DMS153 treated with DMSO at 0.1 percent for 48 hours (cell line): ENCODE results near the gene AKAP12.

Source experiments
- DNase-seq: peaks from one replicate; lab custom pipeline; 2025; ENCODE audit not compliant: unreplicated experiment; lab: John Stamatoyannopoulos, UW

The AKAP12 gene

DNA sequence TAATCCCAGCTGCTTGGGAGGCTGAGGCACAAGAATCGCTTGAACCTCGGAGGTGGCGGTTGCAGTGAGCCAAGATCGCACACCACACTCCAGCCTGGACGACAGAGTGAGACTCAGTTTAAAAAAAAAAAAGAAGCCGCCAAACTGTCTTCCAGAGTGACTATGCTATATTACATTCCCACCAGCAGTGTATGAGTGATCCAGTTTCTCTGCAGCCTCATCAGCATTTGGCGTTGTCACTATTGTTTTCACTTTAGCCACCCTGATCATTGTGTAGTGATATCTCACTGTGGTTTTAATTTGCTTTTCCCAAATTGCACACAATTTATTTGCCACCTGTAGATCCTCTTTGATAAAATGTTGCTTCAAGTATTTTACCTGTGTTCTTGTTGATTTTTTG, 6.0 kb upstream of the AKAP12 start:
- DNase-seq, result no peak

DNA sequence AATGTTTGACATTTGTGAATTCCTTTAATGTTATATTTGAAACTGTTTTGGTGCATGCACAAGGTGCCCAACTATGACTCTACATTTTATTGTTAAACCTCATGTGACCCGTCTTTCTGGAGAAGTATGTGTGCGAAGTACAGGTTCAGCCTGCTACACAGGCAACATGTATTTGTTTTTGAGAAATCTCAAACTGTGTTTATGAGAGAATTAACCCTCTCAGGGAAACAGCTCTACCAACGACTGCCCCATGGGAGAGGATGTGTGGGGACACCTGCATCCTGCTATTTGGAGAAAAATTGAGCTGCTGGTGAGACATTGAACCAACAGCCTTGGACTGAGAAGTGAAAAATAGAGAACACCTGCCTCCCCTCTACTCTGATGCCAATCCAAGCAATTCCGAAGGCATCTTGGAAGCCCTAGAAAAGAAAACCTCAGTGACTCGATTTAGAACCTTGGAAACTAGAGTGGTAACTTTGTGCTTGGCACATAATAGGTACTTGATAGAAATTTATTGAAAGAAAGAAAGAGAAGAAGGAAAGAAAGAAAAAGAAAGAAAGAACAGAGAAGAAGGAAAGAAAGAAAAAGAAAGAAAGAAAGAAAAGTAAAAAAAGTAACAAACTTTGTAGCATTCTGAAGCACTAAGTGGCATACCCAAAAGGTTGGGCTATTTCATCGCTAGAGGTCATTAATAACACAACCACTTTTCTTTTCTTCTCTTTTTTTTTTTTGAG, 2.9 kb upstream of the AKAP12 start:
- DNase-seq, result no peak

DNA sequence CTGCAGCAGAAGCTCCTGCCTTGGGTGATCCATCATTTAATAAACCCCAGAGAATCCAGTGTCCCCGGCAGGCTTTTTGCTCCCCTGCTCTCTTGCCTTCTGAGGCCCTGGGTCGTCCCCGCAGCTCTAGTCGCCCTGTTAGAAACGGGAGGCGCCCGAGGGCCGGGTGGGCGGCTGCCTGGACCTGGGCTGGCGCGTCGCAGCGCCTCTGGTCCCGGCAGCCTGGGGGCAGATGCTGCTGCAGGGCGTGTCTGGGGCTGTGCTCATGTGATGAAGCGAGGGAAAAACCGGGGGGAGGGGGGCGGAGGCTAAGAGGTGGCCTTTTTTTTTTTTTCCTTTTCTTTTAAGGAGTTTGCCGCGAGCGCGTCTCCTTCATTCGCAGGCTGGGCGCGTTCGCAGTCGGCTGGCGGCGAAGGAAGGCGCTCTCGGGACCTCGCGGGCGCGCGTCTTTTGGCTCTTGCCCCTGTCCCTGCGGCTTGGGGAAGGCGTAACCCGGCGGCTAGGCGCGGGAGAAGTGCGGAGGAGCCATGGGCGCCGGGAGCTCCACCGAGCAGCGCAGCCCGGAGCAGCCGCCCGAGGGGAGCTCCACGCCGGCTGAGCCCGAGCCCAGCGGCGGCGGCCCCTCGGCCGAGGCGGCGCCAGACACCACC, 394 bp downstream of the AKAP12 start:
- DNase-seq, result no peak

DNA sequence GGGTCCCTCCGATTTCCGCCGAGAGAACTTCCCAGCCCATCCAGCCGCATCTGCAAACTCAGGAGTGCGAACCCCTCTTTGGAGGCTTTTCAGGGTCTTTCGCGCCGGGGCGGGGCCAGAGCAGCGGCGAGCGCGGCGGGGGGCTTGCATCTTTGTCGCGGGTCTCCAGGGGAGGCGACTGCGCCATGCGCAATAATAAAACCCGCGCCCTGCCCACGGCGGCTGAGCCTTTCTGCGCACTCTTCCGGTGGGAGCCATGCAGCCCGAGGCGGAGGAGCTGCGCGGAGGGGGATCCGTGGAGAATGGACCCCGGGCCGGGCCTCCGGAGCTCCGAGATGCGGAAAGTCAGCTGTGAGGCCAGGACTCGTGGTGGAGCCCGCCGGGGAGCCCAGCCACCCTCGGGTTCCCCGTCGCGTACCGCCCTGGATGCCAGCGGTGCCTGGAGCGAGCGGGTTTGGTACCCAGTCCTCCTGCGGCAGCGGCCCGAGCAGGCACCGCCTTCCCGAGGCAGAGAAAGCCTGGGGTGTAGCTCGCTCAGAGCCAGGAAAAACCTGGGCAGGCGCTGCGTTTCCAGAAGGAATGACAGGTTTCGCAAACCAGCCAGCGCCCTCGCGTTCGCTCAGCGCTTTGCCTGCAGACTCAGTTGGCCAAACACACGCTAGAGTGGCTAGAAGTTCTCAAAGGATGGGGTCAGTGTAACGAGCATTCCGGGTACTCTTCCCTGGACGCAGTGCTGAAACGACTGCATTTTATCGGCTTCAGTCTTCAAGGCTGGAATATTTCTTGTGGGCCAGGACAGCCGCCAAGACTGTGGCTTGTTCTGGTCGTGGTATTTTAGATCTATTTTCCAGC, 1.2 kb downstream of the AKAP12 start:
- DNase-seq, result peak; percentile 10

DNA sequence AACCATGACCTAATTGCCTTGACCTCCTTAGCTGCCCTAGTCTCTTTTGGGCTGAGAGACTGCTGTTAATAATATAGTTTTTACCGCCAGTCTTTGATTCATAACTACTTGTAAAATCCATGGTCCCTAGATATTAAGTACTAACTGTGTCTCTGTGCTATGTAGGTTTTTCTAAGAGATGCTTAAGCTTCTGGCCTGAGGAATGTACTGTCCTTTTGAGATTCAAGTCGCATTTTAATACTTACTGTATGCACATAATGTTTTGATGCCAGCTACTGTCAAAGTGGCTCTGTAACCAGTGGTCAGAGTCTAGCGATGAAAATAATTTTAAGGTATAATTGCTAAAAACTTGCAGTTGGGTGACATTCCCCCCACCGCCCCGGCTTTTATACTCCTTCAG, 2.1 kb downstream of the AKAP12 start:
- no peak for DNase-seq

DNA sequence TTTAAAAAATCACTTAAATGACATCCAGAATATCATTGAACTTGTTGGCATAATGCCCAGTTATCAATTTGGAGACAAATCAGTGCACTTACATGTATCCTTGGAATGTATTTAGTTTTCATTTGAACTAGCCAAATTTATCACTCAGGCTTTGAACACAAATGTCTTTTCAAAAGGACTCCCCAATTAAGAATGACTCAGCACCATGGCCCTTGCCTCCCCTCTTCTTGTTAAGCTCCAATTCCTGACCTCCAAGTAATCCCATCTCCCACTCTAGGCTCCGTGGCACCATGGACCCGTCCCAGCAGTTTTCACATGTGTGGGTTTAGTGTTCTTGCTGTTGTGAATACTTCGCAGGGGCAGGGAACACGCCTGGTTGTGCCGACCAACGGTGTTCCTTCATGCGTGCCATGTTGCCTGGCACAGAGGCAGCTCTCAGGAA, 2.7 kb downstream of the AKAP12 start:
- no peak for DNase-seq

DNA sequence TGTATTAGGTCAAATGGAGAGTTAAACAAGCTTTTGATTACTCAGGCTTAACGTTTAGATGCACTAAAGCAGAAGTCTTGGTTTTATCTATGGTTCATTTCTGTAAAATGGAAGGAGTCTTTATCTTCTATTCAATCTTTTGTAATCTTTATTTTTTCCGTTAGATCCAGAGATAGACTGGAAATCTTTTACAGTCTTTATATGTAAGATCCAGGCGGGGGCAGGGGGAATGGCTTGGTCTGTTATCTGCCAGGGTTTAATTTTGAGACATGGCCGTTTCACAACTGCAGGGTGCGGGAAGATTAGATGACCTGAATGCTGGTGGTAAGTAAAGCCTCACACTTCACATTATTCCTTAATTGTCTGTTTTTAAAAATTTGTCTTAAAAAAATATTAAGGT, 3.7 kb downstream of the AKAP12 start:
- no peak for DNase-seq

DNA sequence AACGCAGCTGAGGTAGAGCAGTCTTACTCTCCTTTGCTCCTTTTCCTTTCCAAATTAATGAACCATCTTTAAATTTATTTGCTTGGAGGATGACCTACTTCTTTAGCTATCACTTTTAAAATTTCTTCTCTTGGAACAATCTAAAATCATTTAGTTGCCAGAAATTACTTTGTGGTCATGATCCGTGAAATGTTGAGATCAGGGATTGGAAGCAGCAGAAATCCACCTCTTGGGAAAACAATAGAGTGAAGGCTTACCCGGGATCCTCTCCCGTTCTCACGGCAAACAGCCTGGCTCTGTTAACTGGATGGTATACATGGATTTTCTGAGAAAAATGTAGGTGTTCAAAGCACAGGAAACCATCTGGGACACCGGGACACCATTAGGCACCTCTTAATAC, 7.7 kb downstream of the AKAP12 start:
- no peak for DNase-seq

DNA sequence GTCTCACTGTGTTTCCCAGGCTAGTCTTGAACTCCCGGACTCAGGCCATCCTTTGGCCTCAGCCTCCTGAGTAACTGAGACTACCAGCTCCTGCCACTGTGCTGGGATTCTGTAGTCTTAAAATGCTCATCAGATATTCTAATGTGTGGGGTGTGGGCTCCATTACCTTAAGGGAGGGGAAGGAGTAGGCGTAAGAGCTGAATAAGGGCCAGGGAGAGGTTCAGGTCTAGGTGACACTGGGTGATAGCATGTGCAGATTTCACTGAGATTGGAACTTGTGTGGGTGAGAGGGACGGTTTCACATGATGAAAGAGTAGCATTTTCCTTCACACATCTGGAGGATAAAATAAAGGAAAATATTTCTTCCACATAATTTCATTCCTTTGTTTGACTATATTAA, 8.5 kb downstream of the AKAP12 start:
- DNase-seq, result no peak

DNA sequence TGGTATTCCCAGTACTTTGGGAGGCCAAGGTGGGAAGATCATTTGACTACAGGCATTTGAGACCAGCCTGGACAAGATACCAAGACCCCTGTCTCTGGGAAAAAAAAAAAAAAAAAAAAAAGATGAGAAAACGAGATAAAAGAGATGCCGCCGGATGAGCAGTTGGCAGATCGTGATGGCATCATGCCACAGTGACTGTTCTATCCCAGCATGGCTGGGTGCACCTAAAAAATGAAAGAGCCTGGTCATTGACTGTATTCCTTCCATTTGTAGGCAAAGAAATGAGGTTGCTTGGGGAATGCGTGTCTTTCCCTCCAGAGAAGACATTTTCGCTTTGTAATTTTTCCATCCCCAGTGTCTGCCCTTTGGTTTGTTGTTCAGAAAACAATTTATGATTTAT, 12.9 kb downstream of the AKAP12 start:
- DNase-seq, result no peak

DNA sequence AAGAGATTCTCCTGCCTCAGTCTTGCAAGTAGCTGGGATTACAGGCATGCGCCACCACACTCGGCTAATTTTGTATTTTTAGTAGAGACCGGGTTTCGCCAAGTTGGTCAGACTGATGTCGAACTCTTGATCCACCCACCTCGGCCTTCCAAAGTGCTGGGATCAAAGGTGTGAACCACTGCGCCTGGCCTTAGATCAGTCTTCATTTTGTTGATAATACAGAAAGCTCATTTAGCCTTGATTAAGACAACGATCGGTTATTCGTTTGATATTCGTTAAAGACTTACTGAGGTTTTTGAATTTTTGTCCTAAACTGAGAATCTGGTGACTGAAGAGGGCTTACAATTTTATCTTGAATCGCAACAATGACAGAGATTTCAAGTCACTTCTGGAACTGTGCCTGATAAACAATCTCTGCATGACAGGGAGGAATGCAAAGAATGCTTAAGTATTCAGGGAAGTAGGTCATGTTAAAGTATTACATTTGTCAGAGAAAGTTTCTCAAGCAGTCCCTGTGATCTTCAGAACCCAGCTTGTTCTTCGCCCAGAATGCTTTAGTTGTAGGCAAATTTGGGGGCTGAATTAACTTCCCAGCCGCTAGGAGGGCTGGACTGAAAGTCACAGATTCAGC, 14.8 kb downstream of the AKAP12 start:
- no peak for DNase-seq

DNA sequence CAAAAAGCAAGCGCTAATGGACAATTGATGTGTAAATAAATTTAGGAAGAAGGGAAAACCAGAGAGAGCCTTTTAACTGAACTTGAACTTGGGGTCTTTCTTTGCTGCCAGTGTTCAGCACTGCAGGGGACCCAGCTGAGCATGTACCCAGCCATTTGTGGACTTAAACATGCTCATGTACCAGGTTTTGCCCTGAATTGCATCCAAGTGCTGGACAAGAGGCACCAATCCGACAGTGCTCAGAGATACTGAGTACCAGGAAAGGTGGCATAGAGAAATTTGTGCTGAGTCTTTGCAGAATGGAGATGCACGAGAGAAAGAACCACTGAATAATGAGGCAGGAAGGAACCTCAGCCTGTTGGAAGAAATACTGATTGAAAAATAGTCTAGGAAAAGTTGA, 16.0 kb downstream of the AKAP12 start:
- DNase-seq, result no peak

DNA sequence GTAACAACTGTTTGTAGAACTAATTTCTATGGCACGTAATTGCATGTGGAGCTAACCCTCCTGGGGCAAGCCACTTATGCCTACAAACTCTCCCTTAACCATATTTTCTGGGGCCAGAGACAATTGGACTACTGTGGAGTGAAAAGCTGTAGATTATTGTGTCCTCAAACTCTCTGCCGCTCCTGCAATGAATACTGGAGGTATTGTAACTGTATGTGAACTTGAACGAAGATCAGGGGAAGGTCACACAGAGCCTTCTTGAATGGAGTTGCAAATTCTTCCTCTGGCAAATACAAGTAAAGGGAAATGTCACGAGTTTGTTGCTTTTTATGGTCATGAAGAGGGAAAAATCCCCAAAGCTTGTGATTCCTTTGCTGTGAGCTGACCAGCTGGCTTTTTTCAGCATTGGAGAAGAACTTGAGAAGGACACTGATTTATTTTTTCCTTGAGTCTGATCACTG, 18.2 kb downstream of the AKAP12 start:
- DNase-seq, result no peak

DNA sequence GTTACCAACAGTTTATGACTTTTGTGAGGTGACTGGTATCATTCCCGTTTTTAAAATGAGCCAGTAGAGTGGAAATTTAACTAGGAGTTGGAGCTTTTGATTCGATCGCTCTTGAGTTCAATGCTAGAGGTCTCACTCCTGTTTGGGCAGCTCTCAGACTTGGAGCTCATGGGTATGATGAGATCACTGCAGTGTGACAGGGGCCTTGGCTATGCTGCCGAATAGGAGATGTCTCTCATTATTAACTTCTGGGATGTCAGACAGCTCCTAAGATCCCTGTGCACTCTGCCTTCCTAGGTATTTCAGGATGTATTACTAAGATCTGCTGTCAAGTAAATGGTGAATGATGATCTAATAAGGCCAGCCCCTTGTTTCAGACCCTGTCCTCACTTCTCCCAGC, 20.4 kb downstream of the AKAP12 start:
- no peak for DNase-seq

DNA sequence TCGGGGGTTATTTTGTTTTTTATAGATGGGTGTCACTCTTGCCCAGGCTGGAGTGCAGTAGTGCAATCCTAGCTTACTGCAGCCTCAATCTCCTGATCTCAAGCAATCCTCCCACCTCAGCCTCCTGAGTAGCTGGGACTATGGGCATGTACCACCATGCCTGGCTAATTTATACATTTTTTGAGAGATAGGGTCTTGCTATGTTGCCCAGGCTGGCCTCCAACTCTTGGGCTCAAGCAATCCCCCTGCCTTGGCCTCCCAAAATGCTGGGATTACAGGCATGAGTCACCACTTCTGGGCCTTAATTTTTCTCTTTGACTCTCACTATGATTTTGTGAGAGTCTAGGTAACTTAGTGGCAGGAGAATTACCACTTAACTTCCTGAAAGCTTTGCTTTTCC, 23.3 kb downstream of the AKAP12 start:
- no peak for DNase-seq

DNA sequence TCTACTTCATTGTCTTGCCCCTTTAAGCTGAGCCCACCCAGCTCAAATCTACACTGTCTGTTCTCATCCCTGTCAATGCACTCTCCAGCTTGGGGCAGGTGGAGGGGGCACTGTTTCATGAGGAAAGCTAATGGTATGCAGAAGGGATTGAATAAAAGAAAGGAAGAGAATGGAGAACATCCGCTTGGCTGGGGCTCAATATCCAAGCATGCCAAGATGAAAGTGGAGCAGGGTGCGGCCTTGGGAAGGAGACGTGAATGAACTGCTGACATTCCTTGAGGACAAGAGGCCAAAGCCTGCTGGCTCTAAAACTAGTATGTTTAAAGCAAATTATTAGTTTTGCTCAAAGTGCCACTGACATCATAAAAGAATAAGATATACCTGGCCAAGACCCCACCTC, 24.2 kb downstream of the AKAP12 start:
- no peak for DNase-seq

DNA sequence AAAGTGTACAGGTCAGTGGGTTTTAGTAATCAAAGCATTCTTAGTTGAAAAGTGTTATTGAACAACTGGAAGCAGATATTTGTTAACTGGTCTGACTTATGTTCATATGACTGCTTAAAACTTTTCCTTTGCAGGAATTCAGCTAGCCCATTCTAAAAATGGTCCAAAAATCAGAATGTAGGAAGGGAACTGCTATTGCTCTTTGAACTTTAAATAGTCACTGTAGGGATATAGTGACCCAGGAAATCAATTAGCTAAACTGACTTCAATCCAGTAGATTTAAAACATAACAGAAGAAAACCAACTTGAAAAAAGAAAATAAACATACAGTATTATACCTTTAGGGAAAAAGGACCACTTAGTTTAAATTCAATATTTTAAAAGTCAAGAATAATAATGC, 25.5 kb downstream of the AKAP12 start:
- no peak for DNase-seq

DNA sequence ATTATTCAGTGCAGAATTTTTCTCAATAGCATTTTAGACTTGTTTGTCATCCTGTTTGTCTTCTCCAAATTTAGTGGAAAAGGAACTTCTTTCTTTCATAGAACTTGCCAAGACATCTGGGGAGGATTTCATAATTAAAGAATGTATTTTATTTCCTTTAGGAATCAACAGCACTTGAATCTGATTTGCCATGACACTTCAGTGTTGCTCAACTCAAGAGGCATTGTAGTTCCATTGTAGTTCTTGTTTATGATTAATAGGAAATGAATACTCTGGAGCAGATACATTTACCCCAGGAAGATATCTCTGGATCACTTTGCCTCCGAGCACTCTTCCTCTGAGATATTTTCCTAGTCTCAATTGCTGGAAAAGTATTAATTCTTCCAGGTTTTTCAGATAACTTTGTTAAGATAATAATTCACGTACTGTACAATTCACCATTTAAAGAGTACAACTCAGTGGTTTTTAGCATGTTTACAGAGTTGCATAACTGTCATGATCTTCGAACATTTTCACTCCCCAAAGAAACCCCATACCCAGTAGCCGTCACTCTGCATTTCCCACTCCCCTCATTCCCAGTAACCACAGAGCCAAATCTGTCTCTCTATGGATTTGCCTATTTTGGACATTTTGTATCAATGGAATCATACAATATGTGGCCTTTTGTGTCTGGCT, 29.7 kb downstream of the AKAP12 start:
- no peak for DNase-seq

DNA sequence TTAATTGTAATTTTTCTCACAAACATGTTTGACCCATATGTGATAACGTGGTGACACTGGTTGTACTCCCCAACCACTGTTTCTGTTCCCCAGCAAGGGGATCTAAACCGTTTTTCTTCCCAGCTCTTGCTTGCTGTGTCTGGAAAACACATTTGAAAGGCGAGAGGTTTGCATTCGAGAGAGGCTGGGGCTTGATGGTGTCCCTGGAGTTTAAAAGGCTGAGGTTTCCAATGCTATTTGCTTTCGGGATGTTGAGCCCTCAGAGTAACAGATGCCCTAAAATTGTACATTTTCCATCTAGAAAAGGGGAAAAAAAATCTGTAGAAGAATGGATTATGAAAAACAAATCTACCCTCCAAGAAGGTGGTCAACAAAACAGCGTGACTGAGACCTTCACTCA, 35.4 kb downstream of the AKAP12 start:
- no peak for DNase-seq

DNA sequence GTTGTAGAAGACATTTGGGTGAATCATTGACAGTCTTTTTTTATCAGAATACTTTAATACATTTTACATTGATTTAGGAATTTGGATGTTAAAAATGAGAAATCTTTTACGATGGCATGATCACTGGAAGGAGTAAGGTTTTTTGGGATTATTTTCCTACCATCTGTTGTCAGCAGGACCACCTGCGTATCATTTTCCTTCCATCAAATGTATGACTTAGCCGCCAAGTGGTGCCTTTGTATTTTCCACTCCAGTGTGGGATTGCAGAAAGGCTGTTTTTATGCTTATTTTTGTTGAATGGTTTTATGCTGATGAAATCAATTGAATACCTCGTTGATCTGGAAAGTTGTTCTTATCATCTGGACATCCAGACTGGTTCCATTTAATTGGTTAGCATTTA, 35.8 kb downstream of the AKAP12 start:
- no peak for DNase-seq
